Hindlimb muscle (tissue), 1 donor: ENCODE results near the gene LARGE1. TPM values are rescaled to one million over a fixed set of nuclear protein-coding genes. Genes with fewer than 3 reads are reported as not detected.
A peak's percentile ranks its signal among the peaks of the same experiment; 100 is the strongest.

Experiments used
- DNase-seq: peaks from one replicate; pipeline ENCODE4 v3.0.0-alpha.2; 2013
- polyA plus RNA-seq: library from polyadenylated mRNA; unstranded; fragments of 120-200 nt; gene quantifications from one replicate; pipeline ENCODE4 v1.2.1, GENCODE V29; 2013; ENCODE audit not compliant: insufficient read length

LARGE1 gene
- polyA plus RNA-seq, 1 donor, result 8.7 TPM

DNA sequence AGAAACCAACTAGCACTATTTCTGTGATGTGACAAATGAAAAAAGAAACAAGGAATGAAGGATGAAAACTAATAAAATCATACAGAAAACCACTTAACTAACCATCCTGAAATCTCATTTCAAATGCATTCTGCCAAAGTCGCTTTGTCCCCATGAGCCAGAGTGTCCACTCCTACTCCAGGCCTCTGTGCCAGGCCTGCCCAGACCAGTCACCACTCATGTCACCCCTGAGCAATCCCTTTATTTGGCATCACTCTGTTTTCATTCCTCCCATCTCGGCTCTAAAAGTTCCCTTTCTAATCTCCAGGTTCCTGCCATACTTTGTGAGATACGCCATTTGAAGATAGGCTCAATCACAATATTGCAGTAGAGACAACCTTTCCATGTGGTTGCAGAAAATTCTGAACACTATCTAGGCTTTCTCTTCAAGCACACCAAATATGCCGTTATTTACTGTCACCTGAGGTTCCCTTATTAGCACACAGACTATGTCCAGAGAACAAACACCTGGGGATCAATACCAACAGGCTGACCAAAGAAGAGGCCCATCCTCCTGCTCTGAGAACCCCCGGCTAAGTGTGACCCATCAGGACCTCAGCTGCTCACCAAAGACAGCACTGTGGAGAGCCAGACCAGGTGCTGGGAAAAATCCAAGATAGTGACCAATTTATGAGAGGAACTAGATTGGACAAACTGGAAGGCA lies 202.4 kb downstream of the LARGE1 start:
- no peak for DNase-seq

GRCh38 chr22:33715237-33715985 lies 204.9 kb downstream of the LARGE1 start:
- DNase-seq, result no peak

DNA sequence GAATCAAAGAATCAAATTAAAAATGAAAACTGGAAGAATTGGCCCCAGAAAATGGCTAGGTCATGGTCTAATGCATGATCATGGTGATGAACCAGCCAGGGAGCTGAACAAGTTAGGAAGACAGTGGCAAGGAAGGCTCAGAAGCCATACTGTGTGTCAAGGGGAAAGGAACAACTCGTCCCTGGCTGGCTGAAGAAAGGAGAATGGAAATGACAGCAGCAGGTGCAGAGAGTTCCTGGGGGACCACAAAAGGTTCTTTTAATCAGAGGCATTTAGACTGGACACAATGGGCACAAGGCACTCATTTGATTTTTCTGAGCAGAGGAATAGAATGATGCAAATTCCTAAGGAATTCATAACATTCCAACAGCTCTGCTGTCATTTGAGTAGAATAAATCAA lies 209.9 kb downstream of the LARGE1 start:
- no peak for DNase-seq

- no peak for DNase-seq
Observed at GRCh38 chr22:33707581-33707980, 212.7 kb downstream of the LARGE1 start.

GRCh38 chr22:33706100-33706499 lies 214.2 kb downstream of the LARGE1 start:
- no peak for DNase-seq

GRCh38 chr22:33699176-33699575 lies 221.1 kb downstream of the LARGE1 start:
- no peak for DNase-seq

DNA sequence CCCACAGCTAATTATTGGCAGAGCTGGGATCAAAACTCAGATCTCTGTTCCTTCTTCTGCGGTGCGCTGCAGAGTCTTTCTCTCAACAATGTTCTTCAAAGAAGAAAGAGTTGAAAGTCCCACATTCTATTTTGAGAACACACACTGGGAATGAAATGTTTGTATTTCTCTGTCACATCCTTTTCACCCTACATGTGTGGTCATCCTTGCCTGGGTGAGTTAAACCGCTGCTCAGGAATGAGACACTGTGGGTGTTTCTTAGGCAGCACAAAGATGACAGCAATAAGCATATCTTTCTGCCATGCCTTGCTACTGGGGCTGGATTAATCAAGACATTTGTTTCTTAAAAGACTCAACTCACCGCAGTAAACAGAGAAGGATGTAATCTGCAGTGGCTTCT lies 222.6 kb downstream of the LARGE1 start:
- no peak for DNase-seq

DNA sequence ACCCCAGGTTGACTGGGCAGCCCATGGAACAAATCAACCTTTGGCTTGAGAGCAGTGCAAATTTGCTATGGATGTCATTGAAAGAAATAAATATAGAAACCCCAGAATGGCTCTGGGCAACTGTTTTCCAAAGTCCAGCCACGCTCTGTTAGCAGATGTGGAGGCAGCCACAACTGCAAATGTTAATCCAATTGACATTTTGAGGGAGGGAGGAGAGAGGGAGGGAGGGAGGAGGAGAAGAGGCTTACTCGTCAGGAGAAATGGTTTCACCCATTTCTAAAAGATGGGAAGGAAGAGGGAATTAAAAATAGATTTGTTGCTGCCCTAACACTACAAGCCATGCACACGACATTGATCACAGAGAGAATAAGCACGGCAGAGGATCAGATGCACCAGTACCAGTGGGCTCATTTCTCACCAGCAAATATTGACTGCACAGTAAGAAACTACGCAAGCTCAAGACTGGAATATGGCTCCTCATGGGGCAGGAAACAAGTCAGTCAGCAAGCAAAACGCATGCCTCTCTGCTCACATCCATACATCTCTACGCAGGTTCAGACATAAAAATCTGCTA lies 229.1 kb downstream of the LARGE1 start:
- DNase-seq, result no peak

DNA sequence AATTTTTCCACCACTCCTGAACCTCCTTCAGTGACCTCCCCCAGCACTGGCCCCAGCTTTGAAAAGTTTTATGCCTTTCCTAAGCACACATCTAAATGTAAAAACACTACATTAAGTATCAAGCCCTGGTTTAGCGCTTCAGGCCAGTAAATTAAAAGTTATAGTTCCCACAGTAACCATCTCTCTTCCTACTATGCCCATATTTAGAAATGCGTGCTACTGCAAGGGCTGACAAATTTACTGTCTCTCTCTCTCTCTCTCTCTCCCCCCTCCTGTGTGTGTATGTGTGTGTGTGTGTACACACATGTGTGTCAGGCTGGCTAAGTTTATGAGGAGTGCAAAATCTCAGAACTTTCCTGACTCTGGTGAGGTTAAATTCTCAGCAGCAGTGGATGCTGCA lies 231.4 kb downstream of the LARGE1 start:
- no peak for DNase-seq

DNA sequence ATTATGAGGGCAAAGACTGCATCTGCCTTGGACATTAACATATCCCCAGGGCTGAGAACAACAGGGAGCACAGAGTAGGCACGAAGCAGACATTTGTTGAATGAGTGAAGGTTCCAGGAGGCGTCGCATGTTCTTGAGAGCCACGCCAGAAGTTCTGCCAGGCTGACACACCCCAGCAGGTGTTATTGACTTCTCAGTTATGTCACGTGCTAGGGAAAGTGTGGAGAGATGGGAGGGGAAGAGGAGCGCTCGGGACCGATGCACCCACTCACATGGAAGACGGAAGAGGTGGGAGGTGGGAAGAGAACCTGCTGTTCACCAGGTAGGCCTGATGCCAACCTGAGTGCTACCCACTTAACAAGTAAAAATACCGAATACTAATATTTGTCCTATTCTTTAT lies 232.8 kb downstream of the LARGE1 start:
- DNase-seq, result no peak

- no peak for DNase-seq
Observed at GRCh38 chr22:33684087-33684486, 236.2 kb downstream of the LARGE1 start.

DNA sequence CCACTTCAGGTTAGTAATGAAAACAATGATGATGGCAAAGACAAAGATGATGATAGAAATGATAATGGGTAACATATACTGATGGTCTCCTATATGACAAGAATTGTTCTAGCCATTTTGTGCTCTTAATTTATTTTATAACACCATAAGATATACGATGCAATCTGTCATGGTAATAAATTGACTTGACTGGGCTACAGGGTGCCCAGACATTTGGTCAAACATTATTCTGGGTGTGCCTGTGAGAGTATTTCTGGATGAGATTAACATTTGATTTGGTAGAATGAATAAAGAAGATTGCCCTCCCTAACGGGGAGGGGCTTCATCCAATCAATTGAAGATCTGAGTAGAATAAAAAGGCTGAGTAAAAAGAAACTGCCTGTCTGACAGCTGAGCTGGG lies 237.3 kb downstream of the LARGE1 start:
- DNase-seq, result no peak

GRCh38 chr22:33680632-33681031 lies 239.6 kb downstream of the LARGE1 start:
- DNase-seq, result no peak

DNA sequence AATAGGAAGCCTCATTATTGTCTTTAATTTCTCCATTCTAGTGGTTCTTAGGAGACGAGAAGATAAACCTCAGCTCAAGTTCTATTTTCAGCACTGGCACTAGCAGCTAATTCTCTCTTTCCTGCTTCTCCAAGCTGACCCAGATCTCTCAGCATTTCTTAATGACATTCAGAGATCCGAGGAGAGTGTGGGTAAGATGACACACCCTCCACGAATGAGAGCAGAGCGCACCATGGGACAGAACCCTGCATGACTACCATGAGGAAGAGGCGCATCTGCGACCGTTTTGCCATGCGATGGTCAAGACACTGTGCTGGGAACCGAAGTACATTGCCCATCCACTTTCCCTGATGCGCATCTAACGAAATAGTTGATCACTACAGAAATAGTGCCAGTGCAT lies 241.8 kb downstream of the LARGE1 start:
- no peak for DNase-seq

DNA sequence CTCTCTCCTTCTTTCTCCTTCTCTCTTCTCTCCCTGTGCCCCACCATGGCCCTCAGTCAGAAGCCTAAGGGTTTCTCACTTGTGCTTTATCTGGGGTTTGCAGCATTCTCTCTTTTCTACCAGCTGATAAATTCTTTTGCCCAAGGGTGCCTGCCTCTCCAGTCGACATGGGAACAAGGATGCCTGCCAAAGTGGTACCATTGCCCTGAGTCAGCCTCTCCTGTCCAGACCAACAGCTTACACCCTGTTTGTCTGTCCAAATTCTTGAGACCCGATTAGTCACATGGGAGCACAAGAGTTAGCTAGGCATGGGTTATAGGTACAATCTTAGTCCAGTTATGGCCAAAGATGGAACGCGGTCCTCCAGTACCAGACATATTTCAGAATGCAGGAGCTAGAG lies 242.7 kb downstream of the LARGE1 start:
- no peak for DNase-seq

DNA sequence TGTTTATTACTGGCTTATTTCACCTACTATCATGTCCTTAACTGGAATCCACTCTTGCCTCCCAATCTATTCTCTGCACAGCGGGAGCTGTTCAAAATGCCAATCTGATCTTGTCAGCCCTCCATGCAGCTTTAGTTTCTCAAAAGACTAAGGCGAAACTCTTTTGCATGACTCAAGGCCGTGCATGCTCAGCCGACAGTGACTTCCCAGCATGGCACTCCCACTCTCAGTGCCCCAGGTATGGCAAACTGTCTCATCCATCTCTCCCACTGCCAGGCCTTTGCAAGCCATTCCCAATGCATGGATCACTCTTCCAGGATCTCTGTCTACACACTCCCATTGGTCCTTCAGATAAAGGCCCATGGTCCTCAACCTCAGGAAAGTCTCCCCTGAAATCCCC lies 245.9 kb downstream of the LARGE1 start:
- no peak for DNase-seq

DNA sequence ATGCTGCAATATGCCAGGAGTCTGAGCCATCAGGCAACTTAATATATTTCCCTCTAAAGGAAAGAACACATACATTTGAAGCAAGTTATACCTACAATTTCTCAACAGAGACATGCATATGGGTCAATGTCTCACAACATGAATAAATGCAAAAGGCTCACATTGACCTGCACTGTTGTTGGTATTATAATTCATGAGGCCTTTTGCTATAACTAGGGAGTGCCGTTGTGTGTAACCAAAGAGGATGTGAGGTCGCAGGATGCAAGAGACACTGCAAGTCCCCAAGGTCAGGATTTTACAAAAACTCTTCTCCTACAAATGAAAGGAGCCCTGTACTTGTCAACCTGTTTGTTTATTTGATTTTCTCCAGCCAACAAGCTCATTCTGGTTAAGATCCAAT lies 250.5 kb downstream of the LARGE1 start:
- no peak for DNase-seq

- no peak for DNase-seq
Observed at GRCh38 chr22:33666961-33667619, 253.2 kb downstream of the LARGE1 start.

DNA sequence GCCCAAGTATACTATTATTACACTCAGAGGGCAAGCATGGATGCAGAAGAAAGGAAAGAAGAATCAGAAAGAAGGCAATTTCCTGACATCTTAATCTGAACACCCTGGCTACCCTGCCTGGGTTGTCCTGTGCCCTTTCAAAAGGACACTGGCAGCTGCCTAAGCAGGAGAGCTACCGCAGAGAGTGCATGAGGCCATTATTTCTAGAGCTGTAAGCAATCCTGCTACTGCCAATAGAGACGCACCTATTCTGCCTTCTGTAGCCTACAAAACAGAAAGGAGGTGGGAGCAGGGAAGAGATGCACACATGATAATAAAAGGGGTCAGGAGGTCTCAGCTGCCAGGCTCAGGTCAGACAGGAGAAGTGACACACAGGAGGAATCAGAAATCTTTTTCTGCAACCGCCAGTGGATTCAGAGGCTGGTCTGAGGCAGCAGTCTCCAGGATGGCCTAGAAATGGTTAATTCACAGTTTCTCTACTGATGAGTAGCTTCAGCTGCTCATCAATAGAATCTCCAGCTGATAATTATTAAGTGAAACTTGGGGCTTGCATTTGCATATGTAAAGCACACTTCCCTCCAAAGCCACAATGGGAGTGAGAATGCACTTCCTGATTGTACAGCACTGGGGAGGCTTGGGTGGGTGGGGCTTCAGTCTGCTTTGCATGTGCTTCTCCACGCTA lies 253.9 kb downstream of the LARGE1 start:
- no peak for DNase-seq

DNA sequence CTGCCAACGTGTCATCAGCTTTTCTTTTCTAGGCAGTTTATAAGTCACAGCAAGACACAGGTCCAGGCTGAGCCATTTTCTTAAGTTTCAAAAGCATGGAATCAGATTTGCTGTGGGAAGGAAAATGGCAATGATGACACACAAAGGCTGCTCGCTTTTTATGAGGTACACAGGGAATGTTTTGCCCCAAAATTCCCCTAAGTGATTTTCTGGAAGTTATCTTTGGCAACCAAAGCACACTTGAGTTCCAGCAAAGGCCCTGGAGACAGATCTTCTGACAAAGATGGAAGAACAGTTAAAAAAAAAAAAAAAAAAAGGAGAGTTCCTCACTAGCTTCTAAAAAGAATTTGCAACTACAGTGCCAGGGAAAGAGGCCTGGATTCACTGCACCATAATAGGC lies 260.8 kb downstream of the LARGE1 start:
- DNase-seq, result peak; percentile 50

- peak; percentile 59 for DNase-seq
Observed at GRCh38 chr22:33658775-33659174, 261.5 kb downstream of the LARGE1 start.

- DNase-seq, result no peak
Observed at GRCh38 chr22:33657670-33658069, 262.6 kb downstream of the LARGE1 start.
